Effector CD4-positive, alpha-beta T cell (primary cell): ENCODE data around the gene FETUB.
A peak's percentile ranks its signal among the peaks of the same experiment; 100 is the strongest.
"Not testable (repeated sequence)": the region's sequence is repeated elsewhere in the genome, so short reads cannot be mapped to it uniquely, and the experiment has no call there.

ENCODE experiments used
- DNase-seq: peaks from one replicate; pipeline ENCODE4 v3.0.0-alpha.2; 2020

Gene FETUB

DNA sequence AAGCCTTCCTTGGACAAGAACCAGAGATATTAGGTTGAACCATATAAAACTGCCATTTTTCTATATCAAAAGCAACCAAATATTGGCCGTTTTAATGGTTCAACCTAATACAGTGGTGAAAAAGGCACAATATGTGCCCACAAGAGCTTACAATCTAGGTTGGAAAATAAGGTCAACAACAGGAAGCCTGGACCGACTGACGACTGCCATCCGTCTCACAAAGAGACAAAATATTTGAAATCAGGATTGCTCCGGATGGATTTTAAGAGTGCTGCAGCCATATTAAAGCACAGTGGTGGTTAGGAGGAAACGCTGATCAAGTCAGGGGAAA lies 26.0 kb upstream of the FETUB start:
- DNase-seq, result no peak

- peak; percentile 61 for DNase-seq
Measured at GRCh38 chr3:186614597-186615483, 25.4 kb upstream of the FETUB start.

GRCh38 chr3:186616299-186616617 lies 23.9 kb upstream of the FETUB start:
- DNase-seq, result no peak

- DNase-seq, result peak; percentile 76
Measured at GRCh38 chr3:186617036-186617946, 22.9 kb upstream of the FETUB start.

- no peak for DNase-seq
Measured at GRCh38 chr3:186618318-186618938, 21.8 kb upstream of the FETUB start.

DNA sequence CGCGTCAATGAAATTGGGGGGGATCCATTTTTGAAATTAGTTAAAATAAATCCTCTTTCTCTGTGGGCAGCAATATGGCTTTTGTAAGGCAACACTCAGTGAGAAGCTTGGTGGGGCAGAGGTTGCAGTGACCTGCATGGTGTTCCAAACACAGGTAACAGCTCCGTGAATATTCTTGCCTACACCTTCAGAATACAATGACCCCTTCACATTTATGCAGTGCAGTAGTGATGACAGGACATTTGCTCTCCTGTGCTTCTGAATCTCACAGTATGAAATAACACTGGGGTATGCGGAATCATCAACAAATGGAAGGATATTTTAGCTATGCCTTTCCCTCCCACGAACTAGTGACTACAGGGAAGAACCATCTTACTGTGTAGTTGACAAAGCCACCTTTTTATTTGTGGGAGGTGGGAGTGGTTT lies 20.4 kb upstream of the FETUB start:
- DNase-seq, result no peak

DNA sequence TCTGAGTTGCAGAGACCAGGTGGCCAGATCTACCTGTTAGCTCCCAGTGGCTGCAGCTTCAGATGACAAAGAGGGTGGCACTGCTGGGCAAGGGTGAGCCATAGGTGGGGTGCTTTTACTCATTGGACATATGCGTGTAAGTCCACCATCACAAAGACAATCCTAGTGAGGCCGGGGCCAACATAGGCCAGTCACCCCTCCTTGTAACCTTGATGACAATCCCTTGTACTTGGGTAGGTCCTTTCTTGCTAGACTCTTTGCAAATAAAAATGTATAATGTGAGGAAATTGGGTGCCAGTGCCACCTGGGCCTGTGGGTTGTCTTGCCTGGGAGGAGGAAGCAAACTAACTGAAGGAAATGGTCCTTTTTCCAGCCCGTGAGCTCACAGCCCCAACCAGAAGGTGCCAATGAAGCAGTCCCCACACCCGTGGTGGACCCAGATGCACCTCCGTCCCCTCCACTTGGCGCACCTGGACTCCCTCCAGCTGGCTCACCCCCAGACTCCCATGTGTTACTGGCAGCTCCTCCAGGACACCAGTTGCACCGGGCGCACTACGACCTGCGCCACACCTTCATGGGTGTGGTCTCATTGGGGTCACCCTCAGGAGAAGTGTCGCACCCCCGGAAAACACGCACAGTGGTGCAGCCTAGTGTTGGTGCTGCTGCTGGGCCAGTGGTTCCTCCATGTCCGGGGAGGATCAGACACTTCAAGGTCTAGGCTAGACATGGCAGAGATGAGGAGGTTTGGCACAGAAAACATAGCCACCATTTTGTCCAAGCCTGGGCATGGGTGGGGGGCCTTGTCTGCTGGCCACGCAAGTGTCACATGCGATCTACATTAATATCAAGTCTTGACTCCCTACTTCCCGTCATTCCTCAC lies 19.7 kb upstream of the FETUB start:
- no peak for DNase-seq

DNA sequence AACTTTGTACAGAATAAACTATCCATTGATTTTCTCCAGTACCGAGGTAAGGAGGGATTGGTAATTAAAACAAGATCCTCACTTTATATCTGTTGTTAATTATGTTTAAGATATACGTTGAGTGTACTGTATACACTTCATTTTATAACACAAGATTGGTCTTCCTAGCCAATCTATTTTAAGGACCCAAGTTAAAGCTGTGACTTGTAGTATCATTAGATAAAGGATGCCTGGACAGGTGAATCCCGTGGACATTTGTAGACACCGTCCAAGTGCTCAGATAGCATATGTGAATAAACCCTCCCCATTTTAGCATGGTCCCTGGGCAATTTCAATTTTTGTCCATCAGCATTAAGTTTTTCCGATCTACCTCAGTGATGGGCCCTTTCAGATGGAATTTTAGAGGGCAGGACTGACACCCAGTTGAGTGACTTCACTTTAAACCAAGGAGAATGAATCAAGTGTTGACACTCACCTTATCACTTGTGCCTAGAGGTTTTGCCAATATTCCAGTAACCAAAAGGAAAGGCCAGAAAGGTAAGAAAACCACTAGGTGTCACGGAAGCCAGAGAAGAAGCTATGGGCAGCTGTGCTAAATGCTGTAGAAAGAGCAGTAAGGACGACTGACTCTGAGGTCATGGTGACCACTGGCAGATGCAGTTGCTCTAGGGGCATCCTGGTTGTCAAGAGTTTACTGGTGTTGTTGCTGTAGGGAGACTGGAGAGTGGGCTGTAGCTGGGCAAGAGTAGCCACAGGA lies 18.1 kb upstream of the FETUB start:
- no peak for DNase-seq

DNA sequence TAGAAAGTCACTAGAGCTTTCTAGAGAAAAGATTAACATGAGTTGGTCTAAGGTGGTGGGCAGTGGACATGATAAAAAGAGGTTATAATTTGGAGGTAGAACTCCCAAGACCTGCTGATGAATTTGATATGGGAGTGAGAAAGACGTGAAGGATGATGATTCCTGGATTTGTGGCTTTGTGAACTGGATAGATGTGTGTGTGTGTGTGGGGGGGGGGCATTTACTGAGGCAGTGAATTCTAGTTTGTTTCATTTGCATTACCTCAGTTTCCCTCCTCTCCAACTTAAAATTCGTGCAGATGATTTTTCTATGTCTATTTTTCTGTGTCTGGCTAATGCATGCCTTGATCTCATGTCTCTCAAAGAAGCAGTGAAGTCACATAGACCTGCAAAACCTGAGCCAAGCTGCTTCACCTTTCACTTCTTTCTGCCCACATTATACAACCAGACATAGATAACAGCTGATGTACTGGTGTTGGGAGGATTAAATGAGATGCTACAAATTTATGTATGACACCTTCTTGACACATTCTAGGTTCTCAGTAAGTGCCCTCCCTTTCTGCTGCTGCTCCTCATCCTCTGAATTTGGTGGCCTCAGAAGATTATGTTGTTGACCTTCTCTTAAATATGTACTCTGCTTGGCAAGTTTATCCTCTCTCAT lies 17.4 kb upstream of the FETUB start:
- DNase-seq, result no peak

GRCh38 chr3:186624598-186624997 lies 15.6 kb upstream of the FETUB start:
- no peak for DNase-seq

DNA sequence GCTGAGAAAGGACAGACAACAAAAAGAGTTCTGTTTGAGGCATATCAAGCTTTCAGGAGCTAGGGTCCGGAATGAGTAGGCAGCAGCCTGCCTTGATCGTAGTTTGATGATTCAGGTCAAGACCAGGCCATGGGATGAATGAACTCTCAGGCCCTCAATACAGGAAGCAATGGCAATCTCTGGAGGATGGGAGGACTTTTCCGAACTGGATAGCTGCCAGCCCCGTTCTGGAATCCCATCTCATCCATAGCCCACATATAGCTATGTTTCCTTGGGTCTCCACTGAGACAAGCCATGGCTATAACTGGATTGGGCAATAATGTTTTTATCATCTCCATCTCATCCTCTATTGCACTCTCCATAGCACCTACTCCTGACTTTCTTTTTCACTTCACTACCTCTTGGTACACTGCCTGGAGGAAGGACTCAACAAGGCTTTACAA lies 14.6 kb upstream of the FETUB start:
- DNase-seq, result no peak

- no peak for DNase-seq
Measured at GRCh38 chr3:186626254-186626847, 13.8 kb upstream of the FETUB start.

DNA sequence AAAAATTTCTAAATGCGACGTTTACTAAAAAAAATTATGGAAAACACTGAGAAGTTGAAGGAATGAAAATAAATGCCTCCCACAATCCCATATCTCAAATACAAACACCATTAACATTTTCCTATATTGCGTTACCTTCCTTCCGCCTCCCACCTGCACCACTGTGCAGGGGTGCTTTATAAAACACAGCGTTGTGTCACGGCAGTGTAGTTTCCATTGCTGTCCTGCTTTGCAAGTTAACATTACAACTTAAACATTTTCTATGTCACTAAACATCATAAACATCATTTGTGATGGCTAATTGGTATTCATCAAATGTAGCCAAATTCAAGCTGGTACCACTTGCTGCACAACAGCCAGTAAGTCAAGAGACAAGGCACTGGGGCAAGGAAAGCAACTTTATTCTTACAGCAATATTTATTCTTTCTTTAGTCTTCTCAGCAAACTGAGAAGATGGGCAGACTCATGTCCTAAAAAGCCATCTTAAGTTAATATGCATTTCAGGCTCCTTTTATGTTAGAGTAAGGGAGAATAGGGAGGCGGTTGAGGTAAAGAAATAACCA lies 12.3 kb upstream of the FETUB start:
- no peak for DNase-seq

GRCh38 chr3:186628756-186629155 lies 11.4 kb upstream of the FETUB start:
- no peak for DNase-seq

DNA sequence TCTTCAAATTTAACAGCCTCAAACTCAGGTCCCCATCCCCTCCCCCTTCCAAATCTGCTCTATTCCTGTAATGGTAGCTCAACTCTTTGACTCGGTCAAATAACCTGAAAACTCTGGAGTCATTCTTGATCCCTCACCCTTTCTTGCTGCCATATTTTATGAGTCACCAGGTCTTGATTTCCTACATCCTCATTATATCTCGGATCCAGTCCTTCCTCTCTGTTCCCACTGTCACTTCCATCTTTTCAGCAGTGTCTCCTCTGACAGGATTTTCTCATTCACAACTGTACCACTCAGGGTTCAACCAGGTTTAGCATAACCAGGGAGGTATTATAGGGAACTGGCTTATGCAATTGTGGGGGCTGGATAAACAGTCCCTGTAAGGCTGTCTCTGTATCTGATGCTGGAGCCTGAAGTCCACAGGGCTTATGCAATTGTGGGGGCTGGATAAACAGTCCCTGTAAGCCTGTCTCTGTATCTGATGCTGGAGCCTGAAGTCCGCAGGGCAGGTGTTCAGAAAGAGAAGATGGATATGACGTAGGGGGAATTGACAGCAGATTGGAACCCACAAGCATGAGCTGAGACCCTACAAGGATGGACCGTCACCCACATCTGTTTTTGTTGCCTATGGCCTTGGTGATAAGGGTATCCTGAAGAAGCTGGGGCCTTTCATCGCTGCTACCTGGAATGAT lies 9.1 kb upstream of the FETUB start:
- no peak for DNase-seq

DNA sequence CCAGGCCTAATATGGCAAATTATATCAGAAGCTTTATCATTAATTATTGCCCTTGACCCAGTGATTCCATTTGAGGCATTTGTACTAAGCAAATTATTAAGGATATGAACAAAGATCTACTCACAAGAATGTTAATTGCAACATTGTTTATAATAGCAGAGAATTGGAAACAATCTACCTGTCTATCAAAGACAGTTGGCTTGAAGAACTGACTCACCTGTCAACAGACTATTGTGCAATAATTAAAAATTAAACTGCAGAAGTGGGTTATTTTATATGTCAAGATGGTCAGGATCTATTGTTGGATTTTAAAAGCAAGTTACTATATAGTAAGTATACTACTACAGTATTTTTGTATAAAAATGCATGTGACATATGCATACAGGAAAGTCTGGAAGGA lies 6.7 kb upstream of the FETUB start:
- no peak for DNase-seq

GRCh38 chr3:186634207-186634606 lies 6.0 kb upstream of the FETUB start:
- DNase-seq, result not testable (repeated sequence)

GRCh38 chr3:186635532-186635931 lies 4.7 kb upstream of the FETUB start:
- no peak for DNase-seq

- DNase-seq, result no peak
Measured at GRCh38 chr3:186636536-186636935, 3.7 kb upstream of the FETUB start.

- DNase-seq, result no peak
Measured at GRCh38 chr3:186637686-186638085, 2.5 kb upstream of the FETUB start.
